Prostate gland (tissue), 2 donors: ENCODE results near the gene S100A7A. TPM values are rescaled to one million over a fixed set of nuclear protein-coding genes. Genes with fewer than 3 reads are reported as not detected.

Experiments
- DNase-seq: peaks from one replicate; pipeline ENCODE4 v3.0.0-alpha.2; 2019; ENCODE audit warnings: low spot score
- H3K27ac ChIP-seq, 2 donors: fragments of 200-600 bp; sonication (generic); 2 replicates each; pipeline ENCODE4 v1.5.1; 2017 to 2019
- H3K27me3 ChIP-seq: fragments of 200-600 bp; sonication (generic); replicated peaks from 2 replicates; pipeline ENCODE4 v1.5.1; 2019; ENCODE audit not compliant: insufficient read depth
- H3K36me3 ChIP-seq, 2 donors: fragments of 200-600 bp; sonication (generic); 1 replicate in 1 of 2; 2 replicates in 1 of 2; pipeline versions ENCODE4 v1.5.1 to v1.8.1; 2017 to 2019
- H3K4me1 ChIP-seq: fragments of 200-600 bp; sonication (generic); replicated peaks from 2 replicates; pipeline ENCODE4 v1.5.1; 2019
- H3K4me3 ChIP-seq, 2 donors: fragments of 200-600 bp; sonication (generic); 2 replicates each; pipeline ENCODE4 v1.5.1; 2017 to 2019
- H3K9me3 ChIP-seq: fragments of 200-600 bp; sonication (generic); 2 replicates; pipeline ENCODE4 v1.5.1; 2017
- POLR2A ChIP-seq: fragments of 450-650 bp; IDR thresholded peaks from one replicate; pipeline ENCODE4 v1.6.1; 2016; ENCODE audit warnings: antibody characterized with exemption, mild to moderate bottlenecking
- POLR2AphosphoS5 ChIP-seq: sonication (generic); formaldehyde crosslinking; IDR thresholded peaks from one replicate; pipeline ENCODE4 v1.6.1; 2017; ENCODE audit warnings: antibody characterized with exemption
- WGBS: methylation state at CpG from one replicate; pipeline ENCODE4 v1.1.5; 2018; 5-methylcytosine and 5-hydroxymethylcytosine counted together
- intact Hi-C: fragments of 100-400 bp; cut with DNase I; formaldehyde crosslinking; loops from one replicate; pipeline ENCODE4 v1.14.2; 2022
- total RNA-seq, 2 donors: library from RNA; depleted of rRNA; stranded (reverse); fragments of >200 nt; gene quantifications; one replicate each; pipeline ENCODE4 v1.1.0, GENCODE V29; 2016
- TF ChIP-seq, protein P1 (sequence below), 4 experiments: fragments of 200-600 bp in 2 of 4; fragments of 450-650 bp in 2 of 4; sonication (generic) in 2 of 4; IDR thresholded peaks; 1 replicate in 3 of 4; 2 replicates in 1 of 4; pipeline ENCODE4 v1.5.1; 2016 to 2019; ENCODE audit warnings: antibody characterized with exemption in 4 of 4, mild to moderate bottlenecking in 2 of 4, moderate library complexity in 2 of 4

Gene S100A7A
- total RNA-seq, 2 donors from 2014 or later: not detected

DNA sequence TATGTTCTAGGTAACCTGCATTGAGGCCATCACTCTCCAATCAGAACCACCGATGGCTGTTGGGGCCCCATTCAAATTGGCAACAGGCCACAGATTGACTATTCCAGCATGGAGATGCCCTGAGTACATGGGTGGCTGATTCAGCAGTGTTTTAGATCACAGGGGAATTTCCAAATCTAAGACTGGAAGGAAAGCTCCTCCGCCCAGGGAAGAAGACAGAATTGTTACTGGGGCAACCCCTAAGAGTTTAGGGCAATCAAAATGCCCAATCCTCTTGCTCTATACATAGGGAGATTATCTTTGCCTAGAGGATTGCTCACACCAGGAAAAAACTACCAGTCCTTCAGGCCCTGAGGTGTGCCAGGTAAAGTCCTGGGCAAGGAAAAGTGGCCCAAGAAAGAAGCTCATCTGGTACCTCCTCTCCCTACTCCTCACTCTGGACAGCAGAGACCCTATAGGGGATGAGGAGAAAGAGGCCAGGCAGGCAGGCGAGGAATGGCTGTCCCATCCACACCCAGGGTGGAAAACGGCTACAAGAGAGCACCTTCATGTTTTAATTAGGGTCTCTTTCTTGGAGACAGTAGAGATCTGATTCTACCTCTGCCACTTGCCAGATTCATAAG lies 31.3 kb upstream of the S100A7A start:
- WGBS: 76% methylated on average over 4 of the region's 4 CpGs

DNA sequence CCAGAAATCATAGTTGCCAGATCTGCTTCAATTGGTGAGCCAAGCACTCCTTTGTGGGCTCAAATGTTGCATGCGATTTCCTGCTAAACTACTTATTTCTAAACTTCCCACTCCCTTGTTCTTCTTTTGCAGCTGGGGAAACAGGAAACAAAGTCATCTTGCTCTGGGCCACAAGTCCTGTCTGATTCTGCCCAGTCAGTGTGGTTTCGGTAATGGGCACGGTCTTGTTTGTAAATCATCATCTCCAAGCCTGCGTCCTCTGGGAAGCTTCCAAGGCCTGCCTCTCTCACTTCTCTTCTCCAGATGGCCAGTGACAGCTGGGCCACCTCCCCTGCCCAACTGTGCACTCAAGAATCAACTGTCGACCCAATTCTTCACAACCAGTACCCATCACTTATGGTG lies 29.8 kb upstream of the S100A7A start:
- TF ChIP-seq POLR2AphosphoS5: no peak
- TF ChIP-seq POLR2A: no peak
- TF ChIP-seq, protein P1, sequence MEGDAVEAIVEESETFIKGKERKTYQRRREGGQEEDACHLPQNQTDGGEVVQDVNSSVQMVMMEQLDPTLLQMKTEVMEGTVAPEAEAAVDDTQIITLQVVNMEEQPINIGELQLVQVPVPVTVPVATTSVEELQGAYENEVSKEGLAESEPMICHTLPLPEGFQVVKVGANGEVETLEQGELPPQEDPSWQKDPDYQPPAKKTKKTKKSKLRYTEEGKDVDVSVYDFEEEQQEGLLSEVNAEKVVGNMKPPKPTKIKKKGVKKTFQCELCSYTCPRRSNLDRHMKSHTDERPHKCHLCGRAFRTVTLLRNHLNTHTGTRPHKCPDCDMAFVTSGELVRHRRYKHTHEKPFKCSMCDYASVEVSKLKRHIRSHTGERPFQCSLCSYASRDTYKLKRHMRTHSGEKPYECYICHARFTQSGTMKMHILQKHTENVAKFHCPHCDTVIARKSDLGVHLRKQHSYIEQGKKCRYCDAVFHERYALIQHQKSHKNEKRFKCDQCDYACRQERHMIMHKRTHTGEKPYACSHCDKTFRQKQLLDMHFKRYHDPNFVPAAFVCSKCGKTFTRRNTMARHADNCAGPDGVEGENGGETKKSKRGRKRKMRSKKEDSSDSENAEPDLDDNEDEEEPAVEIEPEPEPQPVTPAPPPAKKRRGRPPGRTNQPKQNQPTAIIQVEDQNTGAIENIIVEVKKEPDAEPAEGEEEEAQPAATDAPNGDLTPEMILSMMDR (IDR thresholded peaks at IDR 0.05): no peak
- no peaks in the 10 kb centered on the region for H3K27me3 ChIP-seq
- H3K4me1 ChIP-seq: no peaks in the 10 kb centered on the region
- no peak overlapping the region for H3K4me3 ChIP-seq
- no peak overlapping the region for H3K27ac ChIP-seq
- no peak for DNase-seq
- 65% methylated on average over 5 of the region's 5 CpGs for WGBS
- intact Hi-C loops: no loop called here
- H3K36me3 ChIP-seq: no peaks in the 10 kb centered on the region
- H3K9me3 ChIP-seq: no peaks in the 10 kb centered on the region

More for the DNA sequence above, 31.3 kb upstream of the S100A7A start:
- H3K9me3 ChIP-seq: no peaks in the 10 kb centered on the region
- no peaks in the 10 kb centered on the region for H3K4me1 ChIP-seq
- no peak overlapping the region for H3K27ac ChIP-seq
- DNase-seq: no peak
- no peaks in the 10 kb centered on the region for H3K27me3 ChIP-seq
- H3K4me3 ChIP-seq: no peak overlapping the region
- no peaks in the 10 kb centered on the region for H3K36me3 ChIP-seq
- intact Hi-C loops: no loop called here
- TF ChIP-seq POLR2A (no peak), POLR2AphosphoS5 (no peak)
- TF ChIP-seq, protein P1 (IDR thresholded peaks at IDR 0.05): no peak

DNA sequence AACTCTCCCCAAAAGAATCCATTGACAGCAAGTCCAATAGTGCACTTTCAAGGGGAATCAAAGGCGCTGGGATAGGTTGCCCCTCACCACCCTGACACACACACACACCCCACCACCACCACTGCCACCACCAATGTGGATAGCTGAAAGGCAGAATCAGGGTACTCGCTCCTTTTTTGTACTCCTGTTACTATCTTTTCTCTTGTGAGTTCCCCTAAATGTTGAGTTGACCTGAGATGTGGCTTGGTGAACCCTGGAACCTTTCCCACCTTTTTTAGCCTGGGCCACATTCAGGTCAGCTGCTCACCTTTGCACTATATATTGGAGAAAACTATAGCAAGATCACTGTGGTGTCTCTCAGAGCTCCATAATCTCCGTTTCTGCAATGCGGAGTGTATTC lies 29.3 kb upstream of the S100A7A start:
- intact Hi-C loops: no loop called here
- Histone ChIP-seq H3K36me3 (no peaks in the 10 kb centered on the region), H3K27me3 (no peaks in the 10 kb centered on the region), H3K4me3 (no peak overlapping the region), H3K4me1 (no peaks in the 10 kb centered on the region), H3K9me3 (no peaks in the 10 kb centered on the region), H3K27ac (no peak overlapping the region)
- no peak for DNase-seq
- TF ChIP-seq POLR2A: no peak
- no peak for TF ChIP-seq POLR2AphosphoS5
- TF ChIP-seq, protein P1 (IDR thresholded peaks at IDR 0.05): no peak
- WGBS: 97% methylated on average over 4 of the region's 4 CpGs

DNA sequence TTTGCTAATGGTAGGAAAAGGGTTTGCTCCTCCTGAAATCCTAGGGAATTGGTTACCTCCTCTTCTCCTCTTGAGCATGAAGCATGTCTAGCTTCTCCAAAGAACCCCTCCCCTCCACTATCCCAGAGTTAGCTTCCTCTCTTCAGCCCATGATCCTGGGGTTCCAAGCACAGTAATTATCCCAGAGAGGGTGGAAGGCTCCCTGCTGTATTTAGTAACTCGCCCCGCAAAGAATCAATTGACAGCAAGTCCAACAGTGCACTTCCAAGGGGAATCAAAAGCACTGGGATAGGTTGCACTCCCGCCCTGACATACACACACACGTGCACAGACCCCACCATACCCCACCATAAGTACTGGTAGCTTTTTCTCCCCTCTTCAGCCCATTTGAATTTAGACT lies 28.5 kb upstream of the S100A7A start:
- Histone ChIP-seq H3K9me3 (no peaks in the 10 kb centered on the region), H3K4me1 (no peaks in the 10 kb centered on the region), H3K4me3 (no peak overlapping the region), H3K36me3 (no peaks in the 10 kb centered on the region), H3K27ac (no peak overlapping the region), H3K27me3 (no peaks in the 10 kb centered on the region)
- intact Hi-C loops: no loop called here
- no peak for DNase-seq
- TF ChIP-seq POLR2AphosphoS5: no peak
- TF ChIP-seq, protein P1 (IDR thresholded peaks at IDR 0.05): no peak
- no peak for TF ChIP-seq POLR2A
- 85% methylated on average over 4 of the region's 4 CpGs for WGBS

DNA sequence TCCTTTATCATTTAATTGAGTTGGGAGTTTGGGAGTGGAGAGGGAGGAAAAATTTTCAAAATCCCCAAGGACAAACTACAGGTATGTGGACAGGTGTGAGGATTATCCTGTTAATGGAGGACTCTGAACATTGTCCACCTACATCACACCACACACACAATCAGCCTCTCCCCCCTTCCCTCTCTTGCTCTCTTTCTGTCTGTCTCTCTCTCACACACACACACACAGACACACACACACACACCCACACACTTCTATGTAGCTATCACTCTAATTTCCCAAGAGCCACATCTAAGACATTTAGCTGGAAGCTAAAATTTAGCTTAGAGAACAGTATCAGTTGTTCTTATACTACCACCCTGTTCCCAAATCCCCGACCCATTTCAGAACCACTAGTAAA lies 26.9 kb upstream of the S100A7A start:
- H3K27ac ChIP-seq: no peak overlapping the region
- DNase-seq: no peak

More for the DNA sequence above, 26.9 kb upstream of the S100A7A start:
- no peaks in the 10 kb centered on the region for H3K9me3 ChIP-seq
- no peak overlapping the region for H3K4me3 ChIP-seq
- 86% methylated on average over 1 of the region's 1 CpG for WGBS
- H3K4me1 ChIP-seq: no peaks in the 10 kb centered on the region
- H3K27me3 ChIP-seq: no peaks in the 10 kb centered on the region
- intact Hi-C loops: no loop called here
- no peaks in the 10 kb centered on the region for H3K36me3 ChIP-seq
- TF ChIP-seq POLR2A (no peak), POLR2AphosphoS5 (no peak)
- TF ChIP-seq, protein P1 (IDR thresholded peaks at IDR 0.05): no peak
